ENCODE results near the gene MS4A4E.
"Not testable (repeated sequence)": the region's sequence is repeated elsewhere in the genome, so short reads cannot be mapped to it uniquely, and the experiment has no call there.

Gene MS4A4E

GRCh38 chr11:60221181-60221580 lies 21.8 kb downstream of the MS4A4E start:
- no peak for DNase-seq (ENCODE audit: low spot score)

- no peak for DNase-seq (ENCODE audit: low spot score)
These were observed 28.6 kb downstream of the MS4A4E start for GRCh38 chr11:60214386-60214785.

DNA sequence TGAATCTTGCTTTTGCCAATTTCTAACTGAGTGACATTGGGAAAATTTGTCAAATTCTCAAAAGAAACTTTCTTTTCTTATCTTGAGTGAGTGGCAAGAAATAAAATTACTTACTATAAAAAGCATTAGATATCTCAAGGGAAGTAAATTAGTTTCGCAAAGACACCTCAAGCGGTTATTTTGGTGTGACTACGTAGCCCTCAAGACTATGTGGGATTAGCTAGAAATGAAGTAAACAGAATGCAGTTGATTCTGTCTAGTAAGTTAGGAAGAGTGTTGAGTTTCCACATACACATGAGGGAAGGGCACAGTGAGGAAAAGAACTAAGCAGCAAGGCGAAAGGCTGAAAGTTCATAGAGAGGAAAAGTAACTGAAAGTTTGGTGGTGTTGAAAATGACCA lies 31.7 kb downstream of the MS4A4E start:
- no peak for DNase-seq (ENCODE audit: low spot score)

DNA sequence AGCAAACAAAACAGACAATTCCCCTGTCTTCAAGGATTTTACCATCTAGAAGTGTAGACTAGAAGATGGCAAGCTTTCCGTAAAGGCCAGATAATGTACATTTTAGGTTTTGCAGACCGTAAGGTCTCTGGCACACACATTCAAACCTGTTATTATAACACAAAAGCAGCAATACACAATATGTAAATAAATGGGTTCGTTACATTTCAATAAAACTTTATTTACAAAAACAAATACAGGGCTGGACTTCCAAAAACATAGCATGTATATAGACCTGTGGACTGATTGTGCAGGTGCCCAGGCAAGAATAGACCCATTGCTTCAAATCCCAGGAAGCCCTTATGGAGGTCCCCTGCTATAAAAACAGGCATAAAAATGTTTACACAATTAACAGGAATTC lies 33.0 kb downstream of the MS4A4E start:
- no peak for DNase-seq (ENCODE audit: low spot score)

DNA sequence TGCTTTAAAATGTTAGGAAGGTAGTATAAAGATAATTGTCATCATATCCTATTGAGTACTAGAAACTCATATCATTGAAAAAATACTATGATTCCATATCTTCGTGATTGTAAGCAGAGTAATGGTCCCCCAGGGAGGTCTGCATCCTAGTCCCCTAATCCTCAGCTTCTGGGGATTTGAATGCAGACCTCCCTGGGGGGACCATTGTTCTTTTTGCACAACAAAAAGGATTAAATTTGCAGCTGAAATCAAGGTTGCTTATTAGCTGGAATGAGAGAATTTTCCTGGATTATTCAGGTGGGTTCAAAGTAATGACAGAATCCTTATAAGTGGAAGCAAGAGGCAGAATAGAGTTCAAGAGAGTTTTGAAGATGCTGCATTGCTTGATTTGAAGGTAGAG lies 34.0 kb downstream of the MS4A4E start:
- DNase-seq (ENCODE audit: low spot score), result no peak

DNA sequence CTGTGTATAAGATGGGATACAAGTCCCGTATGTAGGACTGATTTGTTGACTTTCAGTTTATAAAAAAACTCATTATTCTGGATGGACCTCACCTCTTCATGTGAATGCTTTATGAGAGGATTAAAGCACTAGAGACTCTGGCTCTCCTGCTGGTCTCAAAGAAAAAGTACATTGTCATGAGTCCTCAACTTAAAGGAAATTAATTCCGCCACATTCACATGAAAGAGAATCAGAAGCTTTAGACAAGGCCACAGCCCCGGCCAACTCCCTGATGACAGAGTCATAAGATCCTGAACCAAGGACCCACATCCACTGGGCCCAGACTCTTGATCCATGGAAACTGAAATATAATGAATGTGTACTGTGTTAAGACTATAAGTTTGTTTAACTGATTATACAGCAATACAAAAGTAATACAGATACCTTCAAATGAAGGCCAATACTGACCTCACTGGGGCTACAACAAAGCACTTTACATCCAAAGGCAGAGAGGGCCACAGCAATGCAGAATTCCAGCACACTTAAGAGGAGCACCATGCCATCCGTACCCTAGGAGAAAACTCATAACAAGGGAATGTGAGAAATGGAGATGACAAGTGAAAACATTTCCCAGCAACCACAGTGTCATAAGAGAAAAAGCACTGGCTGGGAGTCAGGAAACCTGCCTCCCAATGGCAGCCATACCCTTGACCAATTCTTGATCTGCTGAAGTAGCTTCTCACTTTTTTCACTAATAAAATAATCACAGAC lies 34.6 kb downstream of the MS4A4E start:
- no peak for DNase-seq (ENCODE audit: low spot score)

GRCh38 chr11:60206616-60207015 lies 36.3 kb downstream of the MS4A4E start:
- no peak for DNase-seq (ENCODE audit: low spot score)

GRCh38 chr11:60204922-60205321 lies 38.0 kb downstream of the MS4A4E start:
- DNase-seq (ENCODE audit: low spot score), result no peak

GRCh38 chr11:60201334-60201733 lies 41.6 kb downstream of the MS4A4E start:
- not testable (repeated sequence) for DNase-seq (ENCODE audit: low spot score)

- no peak for DNase-seq (ENCODE audit: low spot score)
These were observed 45.5 kb downstream of the MS4A4E start for GRCh38 chr11:60197442-60197841.

DNA sequence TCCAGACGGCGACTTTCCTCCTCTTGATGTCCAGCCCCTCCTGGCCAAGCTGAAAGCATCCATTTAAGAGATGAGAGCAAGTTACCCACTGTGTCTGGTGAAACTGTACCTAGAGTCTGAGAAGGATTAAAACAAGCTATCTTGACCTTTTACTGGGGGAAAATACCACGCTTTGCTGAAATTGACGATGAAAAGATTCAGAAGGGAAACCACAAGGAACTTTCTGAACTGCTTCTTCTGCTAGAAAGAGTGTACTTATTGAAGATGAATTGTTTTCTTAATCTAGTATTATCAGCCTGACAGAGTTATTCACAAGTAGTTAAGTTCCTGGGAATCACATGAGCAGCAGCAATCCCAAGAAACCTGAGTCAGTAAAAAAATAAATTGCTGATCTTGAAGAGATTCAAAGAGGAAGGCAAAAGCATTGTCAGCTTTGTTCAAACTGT lies 47.0 kb downstream of the MS4A4E start:
- DNase-seq (ENCODE audit: low spot score), result no peak

GRCh38 chr11:60194511-60194910 lies 48.4 kb downstream of the MS4A4E start:
- DNase-seq (ENCODE audit: low spot score), result no peak

GRCh38 chr11:60193687-60194433 lies 49.1 kb downstream of the MS4A4E start:
- DNase-seq (ENCODE audit: low spot score), result peak; percentile 46

- not testable (repeated sequence) for DNase-seq (ENCODE audit: low spot score)
These were observed 50.4 kb downstream of the MS4A4E start for GRCh38 chr11:60192564-60192963.

DNA sequence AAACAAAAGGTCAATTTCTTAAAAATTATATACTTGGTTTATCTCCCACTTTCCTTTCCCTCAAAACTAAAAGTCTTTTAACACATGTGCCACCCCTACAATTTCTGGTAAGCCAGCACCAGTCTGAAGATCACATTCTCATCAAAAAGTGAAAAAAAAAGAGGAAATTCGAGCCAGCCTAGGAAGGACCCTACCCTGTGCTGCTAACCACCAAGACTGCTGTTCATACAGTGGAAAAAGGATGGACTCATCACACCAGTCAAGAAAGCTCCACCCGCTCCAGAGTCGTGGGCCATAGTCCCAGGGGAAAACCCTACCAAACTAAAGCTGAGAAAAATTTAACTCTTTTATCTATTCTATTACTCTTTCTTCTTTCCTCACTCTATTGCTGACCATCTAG lies 54.5 kb downstream of the MS4A4E start:
- DNase-seq (ENCODE audit: low spot score), result not testable (repeated sequence)

DNA sequence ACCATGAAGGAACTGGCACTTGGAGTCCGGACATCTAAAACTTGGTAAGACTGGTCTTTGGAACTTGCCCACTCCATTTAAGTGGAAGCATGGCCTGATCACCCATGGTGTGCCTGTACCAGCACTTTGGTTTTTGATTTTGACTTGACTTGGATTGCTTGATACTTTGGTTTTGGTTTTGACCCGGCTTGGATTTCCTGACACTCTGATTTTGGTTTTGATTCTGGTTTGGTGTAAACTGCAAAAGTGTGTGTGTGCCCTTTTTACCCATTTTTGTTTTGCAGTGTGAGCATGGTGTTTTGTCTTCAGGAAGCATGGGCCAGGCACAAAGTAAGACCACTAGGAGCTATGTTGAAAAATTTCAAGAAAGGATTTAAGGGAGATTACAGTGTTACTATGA lies 56.8 kb downstream of the MS4A4E start:
- not testable (repeated sequence) for DNase-seq (ENCODE audit: low spot score)

DNA sequence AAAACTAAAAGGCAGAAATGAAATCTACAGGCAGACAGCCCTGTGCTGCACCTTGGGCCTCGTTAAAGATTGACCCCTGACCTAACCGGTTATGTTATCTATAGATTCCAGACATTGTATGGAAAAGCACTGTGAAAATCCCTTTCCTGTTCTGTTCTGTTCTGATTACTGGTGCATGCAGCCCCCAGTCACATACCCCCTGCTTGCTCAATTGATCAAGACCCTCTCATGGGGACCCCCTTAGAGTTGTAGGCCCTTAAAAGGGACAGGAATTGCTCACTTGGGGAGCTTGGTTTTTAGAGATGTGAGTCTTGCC lies 57.5 kb downstream of the MS4A4E start:
- DNase-seq (ENCODE audit: low spot score), result not testable (repeated sequence)

DNA sequence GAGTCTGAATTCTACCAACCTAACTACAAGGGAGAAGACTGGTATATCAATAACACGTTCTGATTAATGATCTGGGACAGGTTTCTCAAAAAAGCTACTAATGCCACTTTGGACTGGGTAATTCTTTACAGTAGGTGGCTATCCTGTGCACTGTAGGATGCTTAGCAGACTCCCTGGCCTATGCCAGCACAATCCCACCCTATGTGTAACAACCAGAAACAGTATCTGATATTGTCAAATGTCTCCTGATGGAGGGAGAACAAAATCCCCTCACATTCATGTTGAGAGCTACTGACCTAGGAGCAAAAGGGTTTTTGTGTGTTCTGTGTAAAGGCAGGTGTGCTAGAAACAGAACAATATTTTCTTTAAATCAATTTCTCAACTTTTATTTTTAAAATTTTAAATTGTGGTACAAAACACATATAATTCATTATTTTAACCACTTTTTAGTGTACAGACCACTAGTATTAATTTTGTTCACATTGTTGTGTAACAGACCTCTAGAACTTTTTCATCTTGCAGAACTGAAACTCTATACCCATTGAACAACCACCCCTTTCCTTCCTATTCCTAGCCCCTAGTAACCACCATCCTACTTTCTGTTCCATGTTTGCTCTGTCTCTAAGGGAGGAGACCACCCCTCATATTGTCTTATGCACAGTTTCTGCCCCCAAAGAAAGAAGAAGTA lies 58.0 kb downstream of the MS4A4E start:
- no peak for DNase-seq (ENCODE audit: low spot score)

DNA sequence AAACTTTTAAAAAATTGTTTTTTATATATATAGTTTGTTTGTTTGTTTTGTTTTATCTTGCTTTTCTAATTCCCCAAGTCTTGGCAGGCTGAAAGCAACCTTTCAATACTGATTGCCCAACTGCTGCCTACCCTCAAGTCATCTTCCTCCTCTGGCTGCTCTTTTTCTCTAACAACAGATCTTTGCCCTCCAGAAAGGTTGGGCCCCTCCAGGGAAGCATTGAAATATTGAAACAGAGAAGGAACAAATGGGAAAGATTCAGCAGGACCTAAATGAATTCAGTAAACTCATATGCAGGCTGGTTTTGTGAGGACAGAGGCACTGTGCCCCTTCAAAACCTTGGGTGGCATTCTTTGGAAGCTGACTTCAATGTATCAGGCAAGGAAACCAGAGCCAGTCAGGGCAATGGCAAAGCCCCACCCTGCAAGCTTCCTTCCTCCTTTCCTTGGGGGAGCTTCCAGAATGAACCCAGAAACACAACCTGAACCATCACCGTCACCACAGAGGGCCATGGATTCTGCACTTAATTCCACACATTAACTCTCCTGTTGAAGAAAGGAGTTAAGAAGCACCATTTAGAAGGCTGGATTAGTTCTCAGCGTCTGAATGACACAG lies 59.2 kb downstream of the MS4A4E start:
- no peak for DNase-seq (ENCODE audit: low spot score)

- no peak for DNase-seq (ENCODE audit: low spot score)
These were observed 60.2 kb downstream of the MS4A4E start, which contains the start of gene MS4A6A for GRCh38 chr11:60182541-60183330. Gene MS4A6A, minus strand, starts transcription at chr11:60183083. Its CDS starts 1,356 bp downstream, at chr11:60181727.

DNA sequence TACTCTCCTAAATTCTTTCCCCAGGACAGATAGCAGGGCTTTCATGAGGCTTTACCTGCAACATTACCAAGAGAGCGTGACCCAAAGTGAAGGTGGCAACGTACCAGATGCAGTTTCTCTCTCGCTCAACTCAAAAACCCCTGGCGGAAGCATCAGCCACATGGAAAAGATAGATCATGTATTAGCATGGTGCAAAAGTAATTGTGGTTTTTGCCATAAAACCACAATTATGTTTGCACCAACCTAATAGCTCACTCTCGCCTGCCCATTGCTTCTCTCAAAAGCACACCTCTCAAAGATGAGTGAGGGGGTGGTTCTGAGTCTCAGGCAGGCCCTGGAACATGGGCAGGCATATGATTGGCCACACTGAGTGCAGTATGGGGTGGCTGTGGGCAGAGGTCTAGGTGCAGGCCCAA lies 67.1 kb downstream of the MS4A4E start:
- DNase-seq (ENCODE audit: low spot score), result no peak

GRCh38 chr11:60172011-60172410 lies 70.9 kb downstream of the MS4A4E start:
- DNase-seq (ENCODE audit: low spot score), result no peak

All from HuH-7 (cell line).